ENCODE results near the gene RCE1. TPM values are rescaled to one million over a fixed set of nuclear protein-coding genes. Genes with fewer than 3 reads are reported as not detected.

Gene RCE1
- total and polyA plus RNA-seq, 10 donors = 10.0 to 27.9 (median 17.7) TPM

DNA sequence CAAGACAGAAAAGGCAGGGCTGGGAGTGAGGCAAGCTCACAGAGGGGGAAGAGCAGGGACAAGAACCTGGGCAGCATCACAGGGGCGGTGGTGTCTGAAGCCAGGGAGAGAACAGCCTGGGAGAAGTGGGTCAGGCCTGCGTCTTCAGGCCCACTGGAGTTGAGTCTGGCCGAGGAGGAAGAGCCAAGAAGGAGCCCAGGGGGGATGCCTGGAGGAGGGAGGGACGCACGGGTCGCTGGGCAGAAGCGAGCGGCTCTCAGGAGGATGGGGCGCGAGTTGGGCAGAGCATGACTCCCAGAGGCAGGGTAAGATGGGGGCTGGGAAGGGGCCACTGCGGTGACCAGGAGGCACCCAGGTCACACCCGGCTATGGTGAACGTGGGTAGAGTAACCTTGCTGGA lies 32.1 kb downstream of the RCE1 start:
- Histone ChIP-seq H3K36me3 (peaks cover 0 to 13% (median 0%) of the 10 kb centered on the region in 6 donors), H3K4me3 (no peak overlapping the region), H3K27ac (no peak overlapping the region), H3K4me1 (peaks cover 0 to 7% (median 5%) of the 10 kb centered on the region in 6 donors), H3K9me3 (no peaks in the 10 kb centered on the region), H3K27me3 (replicated peaks in 1 of 7) (no peaks in the 10 kb centered on the region)
- intact Hi-C loops (cut with DNase I; ENCODE audit: low total_unique reads) = no loop called here
- no peak for TF ChIP-seq CTCF (IDR thresholded peaks at IDR 0.05 in 8 of 11, conservative IDR thresholded peaks at IDR 0.05 in 3 of 11)
- TF ChIP-seq POLR2AphosphoS5 (IDR thresholded peaks at IDR 0.05) = no peak
- TF ChIP-seq POLR2A (IDR thresholded peaks at IDR 0.05) = no peak
- WGBS, 5 donors = 80 to 93% (median 86%) methylated on average over 13 of the region's 13 CpGs
- DNase-seq = no peak

DNA sequence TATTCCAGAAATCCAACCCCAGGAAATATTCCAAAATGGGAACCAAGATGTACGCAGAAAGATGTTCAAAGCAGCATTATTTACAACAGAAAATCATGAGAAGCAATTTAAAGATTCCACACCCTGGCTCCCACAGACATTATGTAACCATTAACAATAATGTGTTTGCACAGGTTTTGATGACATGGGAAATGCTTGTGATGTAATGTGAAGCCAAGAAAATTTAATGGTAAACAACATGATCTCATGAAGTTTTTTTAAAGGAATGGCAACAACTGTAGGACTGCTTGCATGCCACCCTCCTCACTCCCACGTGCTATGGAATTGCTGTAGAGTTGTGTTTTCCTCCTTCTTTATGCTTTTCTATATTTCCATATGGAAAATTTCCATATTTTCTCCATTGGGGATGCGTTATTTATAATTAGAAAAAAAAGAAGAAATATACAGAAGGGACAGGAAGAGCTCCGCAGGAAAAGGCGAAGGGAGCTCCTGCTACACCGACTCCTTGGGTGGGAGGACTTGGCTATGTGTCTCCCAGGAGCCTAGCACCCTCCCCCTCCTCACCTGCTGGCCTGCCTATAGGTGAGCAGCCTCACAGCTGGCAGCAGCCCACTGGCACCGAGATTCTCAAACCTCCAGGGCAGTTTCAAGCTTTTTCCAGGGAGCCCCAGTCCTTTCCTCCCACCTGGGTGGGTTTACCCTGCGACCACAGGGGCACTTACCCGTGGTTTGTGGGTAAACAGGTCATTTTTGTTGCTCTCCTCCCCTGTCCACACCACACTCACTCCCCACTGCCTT lies 34.5 kb downstream of the RCE1 start:
- H3K4me3 ChIP-seq = no peak overlapping the region
- TF ChIP-seq POLR2A (IDR thresholded peaks at IDR 0.05) = no peak
- H3K36me3 ChIP-seq = no peaks in the 10 kb centered on the region
- H3K9me3 ChIP-seq = no peaks in the 10 kb centered on the region
- no peak overlapping the region for H3K27ac ChIP-seq
- H3K4me1 ChIP-seq = peaks cover 0 to 20% (median 12%) of the 10 kb centered on the region in 6 donors
- no peak for DNase-seq
- intact Hi-C loops (cut with DNase I; ENCODE audit: low total_unique reads) = no loop called here
- 74 to 90% (median 86%) methylated on average over 9 of the region's 9 CpGs for WGBS, 5 donors
- peaks cover 0 to under 1% (median 0%) of the 10 kb centered on the region in 7 donors for H3K27me3 ChIP-seq (replicated peaks in 1 of 7)

- Histone ChIP-seq H3K4me3 (no peak overlapping the region), H3K36me3 (no peaks in the 10 kb centered on the region), H3K4me1 (peaks cover 0 to 27% (median 14%) of the 10 kb centered on the region in 6 donors), H3K27ac (no peak overlapping the region), H3K9me3 (no peaks in the 10 kb centered on the region), H3K27me3 (replicated peaks in 1 of 7) (peaks cover 0 to 5% (median 0%) of the 10 kb centered on the region in 7 donors)
- intact Hi-C loops (cut with DNase I; ENCODE audit: low total_unique reads) = no loop called here
- TF ChIP-seq POLR2A (IDR thresholded peaks at IDR 0.05) (no peak), POLR2AphosphoS5 (IDR thresholded peaks at IDR 0.05) (no peak), CTCF (IDR thresholded peaks at IDR 0.05 in 8 of 11, conservative IDR thresholded peaks at IDR 0.05 in 3 of 11) (no peak)
- no peak for DNase-seq
- WGBS, 5 donors = 68 to 90% (median 82%) methylated on average over 7 to 12 of the region's 12 CpGs
Observed at GRCh38 chr11:66878474-66878873, 35.2 kb downstream of the RCE1 start.

GRCh38 chr11:66879000-66879399 lies 35.8 kb downstream of the RCE1 start:
- intact Hi-C loops (cut with DNase I; ENCODE audit: low total_unique reads) = no loop called here
- H3K4me1 ChIP-seq = peaks cover 0 to 27% (median 14%) of the 10 kb centered on the region in 6 donors
- H3K9me3 ChIP-seq = no peaks in the 10 kb centered on the region
- no peak for DNase-seq
- 84 to 94% (median 91%) methylated on average over 4 to 7 of the region's 7 CpGs for WGBS, 5 donors
- H3K27ac ChIP-seq = no peak overlapping the region
- H3K27me3 ChIP-seq (replicated peaks in 1 of 7) = peaks cover 0 to 5% (median 0%) of the 10 kb centered on the region in 7 donors
- no peak overlapping the region for H3K4me3 ChIP-seq
- TF ChIP-seq CTCF (IDR thresholded peaks at IDR 0.05 in 8 of 11, conservative IDR thresholded peaks at IDR 0.05 in 3 of 11) (no peak), POLR2AphosphoS5 (IDR thresholded peaks at IDR 0.05) (no peak), POLR2A (IDR thresholded peaks at IDR 0.05) (no peak)
- no peaks in the 10 kb centered on the region for H3K36me3 ChIP-seq

Measured in spleen (tissue), 11 donors.